Progenitor cell of endocrine pancreas (in vitro differentiated cells): ENCODE data around the gene LSM3. TPM values are rescaled to one million over a fixed set of nuclear protein-coding genes. Genes with fewer than 3 reads are reported as not detected.

Experiments
- DNase-seq: peaks from one replicate; pipeline ENCODE4 v3.0.0; 2021; ENCODE audit warnings: low spot score; ENCODE audit not compliant: unreplicated experiment
- H3K27ac Mint-ChIP-seq: 2 replicates; pipeline ENCODE4 v1.8.0; 2021; ENCODE audit warnings: mild to moderate bottlenecking, moderate library complexity, mixed read lengths
- H3K27me3 Mint-ChIP-seq: 2 replicates; pipeline ENCODE4 v1.8.0; 2021; ENCODE audit warnings: mixed read lengths
- H3K36me3 Mint-ChIP-seq: 2 replicates; pipeline ENCODE4 v1.8.0; 2022; ENCODE audit warnings: mixed read lengths; ENCODE audit not compliant: insufficient read depth
- H3K4me1 Mint-ChIP-seq: 2 replicates; pipeline ENCODE4 v1.8.0; 2021; ENCODE audit warnings: low read depth, mixed read lengths
- H3K4me3 Mint-ChIP-seq: 2 replicates; pipeline ENCODE4 v1.8.0; 2021; ENCODE audit warnings: low read depth, mild to moderate bottlenecking, moderate library complexity, mixed read lengths
- H3K9me3 Mint-ChIP-seq: 2 replicates; pipeline ENCODE4 v1.8.0; 2021; ENCODE audit warnings: low read depth, mixed read lengths
- CTCF ChIP-seq: fragments of 200-600 bp; sonication (generic); IDR thresholded peaks from one replicate; pipeline ENCODE4 v1.5.0; 2021; ENCODE audit warnings: antibody characterized with exemption, mild to moderate bottlenecking; ENCODE audit not compliant: unreplicated experiment
- long read RNA-seq: library from polyadenylated mRNA; unstranded; transcript quantifications from one replicate; pipeline ENCODE4 v2.0.0, GENCODE V29; 2020
- total RNA-seq: library from RNA; stranded (reverse); gene quantifications from 2 replicates; pipeline ENCODE4 v1.2.1, GENCODE V29; 2021

LSM3 gene
- 13.2 and 13.4 TPM in 2 replicates for total RNA-seq
- long read RNA-seq, transcript LSM3-201 (4 exons, 3,815 nt): major isoform, 15 of 17 reads
- long read RNA-seq, partial matches to known transcripts: 0 of 17 reads
- long read RNA-seq, other reads (novel, unspliced or antisense): 2 of 17 reads

GRCh38 chr3:14178247-14179113 lies at the start of gene LSM3, which contains the start of gene XPC:
LSM3 (plus strand) TSS chr3:14178817; CDS start chr3:14178861, 44 bp downstream.
XPC (minus strand) TSS chr3:14178601; CDS start chr3:14178568, 33 bp downstream.
- Mint-ChIP-seq H3K36me3 (peaks cover 5% of the 10 kb centered on the region), H3K9me3 (no peaks in the 10 kb centered on the region), H3K4me1 (peaks cover 31% of the 10 kb centered on the region), H3K4me3 (peak within 1 kb of the TSS; percentile 99), H3K27me3 (no peaks in the 10 kb centered on the region), H3K27ac (peak within 1 kb of the TSS; percentile 99)
- TF ChIP-seq CTCF: no peak
- peak; percentile 97 for DNase-seq

- Mint-ChIP-seq H3K4me3 (no peak overlapping the region), H3K9me3 (no peaks in the 10 kb centered on the region), H3K27me3 (no peaks in the 10 kb centered on the region), H3K4me1 (peaks cover 8% of the 10 kb centered on the region), H3K27ac (no peak overlapping the region), H3K36me3 (peaks cover 16% of the 10 kb centered on the region)
- DNase-seq: no peak
- TF ChIP-seq CTCF: no peak
Observed at GRCh38 chr3:14129296-14129695, 49.3 kb upstream of the LSM3 start.

GRCh38 chr3:14130230-14130629 lies 48.4 kb upstream of the LSM3 start:
- Mint-ChIP-seq H3K27me3 (no peaks in the 10 kb centered on the region), H3K4me3 (no peak overlapping the region), H3K4me1 (peaks cover 8% of the 10 kb centered on the region), H3K36me3 (peaks cover 16% of the 10 kb centered on the region), H3K27ac (no peak overlapping the region), H3K9me3 (no peaks in the 10 kb centered on the region)
- no peak for TF ChIP-seq CTCF
- no peak for DNase-seq

GRCh38 chr3:14130707-14131106 lies 47.9 kb upstream of the LSM3 start:
- H3K4me1 Mint-ChIP-seq: peaks cover 6% of the 10 kb centered on the region
- H3K27me3 Mint-ChIP-seq: no peaks in the 10 kb centered on the region
- peaks cover 16% of the 10 kb centered on the region for H3K36me3 Mint-ChIP-seq
- no peak for DNase-seq
- no peak overlapping the region for H3K4me3 Mint-ChIP-seq
- no peaks in the 10 kb centered on the region for H3K9me3 Mint-ChIP-seq
- H3K27ac Mint-ChIP-seq: no peak overlapping the region
- no peak for TF ChIP-seq CTCF

- Mint-ChIP-seq H3K36me3 (peaks cover 20% of the 10 kb centered on the region), H3K27me3 (no peaks in the 10 kb centered on the region), H3K27ac (no peak overlapping the region), H3K4me1 (peaks cover 2% of the 10 kb centered on the region), H3K4me3 (no peak overlapping the region), H3K9me3 (no peaks in the 10 kb centered on the region)
- no peak for TF ChIP-seq CTCF
- no peak for DNase-seq
Observed at GRCh38 chr3:14131134-14131533, 47.5 kb upstream of the LSM3 start.
